ENCODE measurements around the gene MRPS15. TPM values are rescaled to one million over a fixed set of nuclear protein-coding genes. Genes with fewer than 3 reads are reported as not detected.

Gene MRPS15
- polyA plus RNA-seq, 3 donors, result 36.2 to 68.1 (median 66.4) TPM

DNA sequence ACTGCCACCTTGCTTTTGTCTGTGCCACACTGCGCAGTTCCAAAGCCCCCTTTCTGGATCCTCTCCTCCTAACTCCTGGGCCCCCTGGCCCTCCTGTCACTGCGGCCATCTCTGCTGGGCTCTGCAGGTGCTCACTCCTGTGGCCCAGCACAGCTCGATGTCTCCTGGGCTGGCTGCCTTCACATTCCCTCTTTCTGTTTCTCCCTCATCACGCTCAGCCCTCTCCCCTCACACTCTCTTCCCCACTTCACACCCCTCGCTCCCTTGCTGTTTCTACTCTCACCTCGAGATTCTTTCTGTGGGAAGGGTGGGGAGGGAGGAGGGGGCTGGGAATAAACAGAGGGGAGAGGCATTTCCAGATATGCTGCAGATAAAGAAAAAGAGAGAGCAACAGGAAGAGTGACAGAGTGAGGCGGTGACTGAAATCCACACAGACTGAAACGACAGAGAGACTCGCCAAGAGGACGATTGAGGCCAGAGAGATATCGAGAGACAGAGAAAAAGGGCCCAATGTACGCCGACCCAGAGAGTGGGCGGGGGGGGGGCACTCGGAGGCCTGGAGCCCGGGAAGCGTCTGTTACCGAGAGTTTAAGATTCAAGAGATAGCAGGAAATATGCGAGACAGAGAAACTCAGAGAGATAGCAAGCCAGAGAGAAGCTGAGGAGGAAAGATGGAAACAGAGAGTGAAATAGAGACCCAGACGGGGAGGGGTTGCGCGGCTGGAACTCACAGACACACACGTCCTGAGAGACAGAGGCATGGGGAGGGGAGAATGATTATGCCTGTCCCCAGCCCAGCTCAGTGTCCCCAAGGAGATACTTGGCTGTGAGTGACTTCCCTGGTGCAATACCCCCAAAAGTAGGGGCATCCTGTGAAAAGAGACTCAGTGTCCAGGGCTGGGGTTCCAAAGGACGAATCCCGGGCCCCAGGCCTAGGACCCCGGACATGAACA lies 17.9 kb upstream of the MRPS15 start:
- H3K36me3 Mint-ChIP-seq, result peaks cover 38 to 54% of the 10 kb centered on the region in 2 donors
- Histone ChIP-seq H3K27ac (ENCODE audit: low read depth in 1 of 2, low read length in 2 of 2) (peak overlapping the region; percentile 92 to 98), H3K27me3 (ENCODE audit: control insufficient read depth in 2 of 2, insufficient read depth in 2 of 2, low read length in 2 of 2) (no peaks in the 10 kb centered on the region), H3K9ac (ENCODE audit: insufficient read depth, low read length, poor library complexity, severe bottlenecking) (peak overlapping the region; percentile 92), H3K9me3 (replicated peaks in 1 of 2; ENCODE audit: control insufficient read depth in 1 of 2, insufficient read depth in 1 of 2, low read length in 2 of 2) (no peaks in the 10 kb centered on the region), H3K4me2 (replicated peaks; ENCODE audit: extremely low read depth, low read length, poor library complexity, severe bottlenecking) (peak overlapping the region; percentile 89), H3K4me1 (ENCODE audit: control insufficient read depth in 1 of 2, insufficient read depth in 2 of 2, low read length in 2 of 2) (peaks cover 73 to 85% of the 10 kb centered on the region in 2 donors), H4K20me1 (ENCODE audit: insufficient read depth, low read length) (peaks cover 39% of the 10 kb centered on the region), H3K36me3 (replicated peaks in 1 of 2; ENCODE audit: control insufficient read depth in 1 of 2, insufficient read depth in 2 of 2, low read length in 2 of 2) (peaks cover 33 to 42% of the 10 kb centered on the region in 2 donors), H2AFZ (ENCODE audit: insufficient read depth, low read depth, low read length, poor library complexity, severe bottlenecking) (peak overlapping the region; percentile 90), H3K4me3 (replicated peaks in 1 of 3; ENCODE audit: low read depth in 2 of 3, low read length in 3 of 3) (peak overlapping the region; percentile 64 to 98 (median 82)), H3K79me2 (ENCODE audit: insufficient read depth, low read length) (peaks cover 50% of the 10 kb centered on the region)
- intact Hi-C loops (cut with micrococcal nuclease), result no loop called here
- no peak for DNase-seq
- WGBS (ENCODE audit: insufficient coverage), result 4% methylated on average over 20 of the region's 26 CpGs
- H3K4me3 Mint-ChIP-seq, result peak overlapping the region; percentile 98 to 100
- peak overlapping the region; percentile 91 to 97 (median 96) for H3K27ac Mint-ChIP-seq
- peaks cover 81% of the 10 kb centered on the region for H3K4me1 Mint-ChIP-seq
- H3K27me3 Mint-ChIP-seq (ENCODE audit: low read depth in 3 of 3), result peaks cover 0 to 3% (median 0%) of the 10 kb centered on the region in 3 donors
- TF ChIP-seq CTCF (IDR thresholded peaks at IDR 0.05), result no peak
- H3K9me3 Mint-ChIP-seq, result peaks cover 0 to 2% (median 0%) of the 10 kb centered on the region in 7 donors

DNA sequence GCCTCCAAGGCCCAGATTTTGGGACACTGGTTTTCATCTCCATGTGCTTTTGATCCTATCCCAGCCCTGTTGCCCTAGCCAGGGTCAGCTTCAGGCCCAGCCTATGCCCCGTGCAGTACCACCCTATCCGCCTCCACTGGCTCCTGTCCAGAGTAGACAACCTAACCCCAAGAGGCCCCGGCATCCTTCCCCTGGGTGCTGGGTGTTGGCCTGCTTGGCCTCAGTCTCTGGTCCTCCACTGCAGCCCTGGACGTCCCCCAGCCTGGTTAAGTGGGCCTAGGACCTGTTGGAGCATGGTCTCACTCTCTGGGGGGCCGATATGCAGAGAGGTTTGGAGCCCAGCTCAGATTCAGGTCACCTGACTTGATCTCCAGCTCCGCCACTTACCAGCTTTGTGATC lies 16.9 kb upstream of the MRPS15 start:
- Histone ChIP-seq H3K4me1 (ENCODE audit: control insufficient read depth in 1 of 2, insufficient read depth in 2 of 2, low read length in 2 of 2) (peaks cover 63 to 75% of the 10 kb centered on the region in 2 donors), H3K9me3 (replicated peaks in 1 of 2; ENCODE audit: control insufficient read depth in 1 of 2, insufficient read depth in 1 of 2, low read length in 2 of 2) (no peaks in the 10 kb centered on the region), H3K27ac (ENCODE audit: low read depth in 1 of 2, low read length in 2 of 2) (peak overlapping the region; percentile 92 to 98), H3K79me2 (ENCODE audit: insufficient read depth, low read length) (peaks cover 55% of the 10 kb centered on the region), H3K4me2 (replicated peaks; ENCODE audit: extremely low read depth, low read length, poor library complexity, severe bottlenecking) (peak overlapping the region; percentile 89), H4K20me1 (ENCODE audit: insufficient read depth, low read length) (peaks cover 48% of the 10 kb centered on the region), H3K9ac (ENCODE audit: insufficient read depth, low read length, poor library complexity, severe bottlenecking) (peak overlapping the region; percentile 92), H3K36me3 (replicated peaks in 1 of 2; ENCODE audit: control insufficient read depth in 1 of 2, insufficient read depth in 2 of 2, low read length in 2 of 2) (peaks cover 42 to 51% of the 10 kb centered on the region in 2 donors), H3K27me3 (ENCODE audit: control insufficient read depth in 2 of 2, insufficient read depth in 2 of 2, low read length in 2 of 2) (no peaks in the 10 kb centered on the region), H3K4me3 (replicated peaks in 1 of 3; ENCODE audit: low read depth in 2 of 3, low read length in 3 of 3) (peak overlapping the region; percentile 64 to 98 (median 82)), H2AFZ (ENCODE audit: insufficient read depth, low read depth, low read length, poor library complexity, severe bottlenecking) (no peak overlapping the region)
- Mint-ChIP-seq H3K4me1 (peaks cover 71% of the 10 kb centered on the region), H3K36me3 (peaks cover 47 to 63% of the 10 kb centered on the region in 2 donors), H3K4me3 (peak overlapping the region; percentile 98 to 100), H3K27ac (peak overlapping the region in 6 of 7 donors; percentile 91 to 97 (median 94)), H3K9me3 (peaks cover 0 to 2% (median 0%) of the 10 kb centered on the region in 7 donors), H3K27me3 (ENCODE audit: low read depth in 3 of 3) (peaks cover 0 to 3% (median 0%) of the 10 kb centered on the region in 3 donors)
- no peak for DNase-seq
- TF ChIP-seq CTCF (IDR thresholded peaks at IDR 0.05), result no peak
- intact Hi-C loops (cut with micrococcal nuclease), result no loop called here
- 20% methylated on average over 1 of the region's 6 CpGs for WGBS (ENCODE audit: insufficient coverage)

Measured in CD14-positive monocyte (primary cell).